ENCODE data around the gene FBXL17. TPM values are rescaled to one million over a fixed set of nuclear protein-coding genes. Genes with fewer than 3 reads are reported as not detected.

The FBXL17 gene
- total and polyA plus RNA-seq, 2 of the 4 experiments (the other 2 are of a cell fraction) = 3.9 to 8.1 TPM

- Histone ChIP-seq H3K9me3 (ENCODE audit: control insufficient read depth, insufficient read depth, low read length) (no peaks in the 10 kb centered on the region), H4K91ac (ENCODE audit: insufficient read depth, low read depth, low read length) (no peak overlapping the region), H2BK5ac (ENCODE audit: low read depth, low read length, poor library complexity, severe bottlenecking) (no peak overlapping the region), H3K56ac (ENCODE audit: extremely low read depth, insufficient read depth, low read length) (no peak overlapping the region), H4K8ac (ENCODE audit: low read depth in 2 of 2, low read length in 2 of 2) (no peak overlapping the region), H3K36me3 (ENCODE audit: control insufficient read depth, insufficient read depth, low read length) (no peaks in the 10 kb centered on the region), H3K9ac (ENCODE audit: low read depth, low read length) (no peak overlapping the region), H2BK20ac (ENCODE audit: low read depth, low read length) (no peak overlapping the region), H3K9me1 (ENCODE audit: insufficient read depth, low read length) (0 out of 2 replicates have a peak, but pooled peaks cover 2% of the 10 kb centered on the region), H2BK120ac (ENCODE audit: low read depth, low read length) (no peak overlapping the region), H3K4me3 (ENCODE audit: insufficient read depth, low read depth, low read length) (no peak overlapping the region), H3K14ac (replicated peaks; ENCODE audit: low read depth, low read length) (no peak overlapping the region), H4K20me1 (ENCODE audit: insufficient read depth, low read length) (no peaks in the 10 kb centered on the region), H2BK15ac (ENCODE audit: low read depth, low read length) (no peak overlapping the region), H2AK5ac (ENCODE audit: low read depth, low read length) (no peak overlapping the region), H2AK9ac (replicated peaks; ENCODE audit: low read depth, low read length, poor library complexity) (no peak overlapping the region), H3K18ac (ENCODE audit: low read depth, low read length) (no peak overlapping the region), H3K27me3 (ENCODE audit: control insufficient read depth, insufficient read depth, low read length) (no peaks in the 10 kb centered on the region), H3K23ac (ENCODE audit: low read depth, low read length) (no peak overlapping the region), H4K5ac (ENCODE audit: low read depth, low read length) (no peak overlapping the region), H3K4me2 (ENCODE audit: low read depth, low read length) (no peak overlapping the region), H3K79me1 (ENCODE audit: low read depth in 1 of 2, low read length in 2 of 2) (no peaks in the 10 kb centered on the region), H2AFZ (replicated peaks; ENCODE audit: low read length, poor library complexity) (no peak overlapping the region), H3K27ac (ENCODE audit: insufficient read depth, low read length) (no peak overlapping the region), H3K4ac (ENCODE audit: low read depth, low read length) (no peak overlapping the region), H3K4me1 (ENCODE audit: control insufficient read depth, insufficient read depth, low read length) (peaks cover 3% of the 10 kb centered on the region; the same call in 1 of the 2 replicates)
- BruUV-seq (replicated peaks) = no TSS peak
- in situ Hi-C loops (cut with MboI; ENCODE audit: low sequenced_read_pairs) = no loop called here
- no peak for ATAC-seq (ENCODE audit: low read depth)
- dilution Hi-C loops (cut with HindIII; ENCODE audit: low sequenced_read_pairs, unreplicated experiment) = no loop called here
- DNase-seq = no peak
- no CpG with 5 or more reads among the region's 1 CpG for WGBS, 2 experiments (ENCODE audit: extremely low coverage in 2 of 2, insufficient read length in 1 of 2)
- intact Hi-C loops (cut with micrococcal nuclease) = no loop called here
- CTCF ChIA-PET = interaction anchor here (0.5 kb wide), 1 partner anchor 217 kb away, joined by 5 read pairs; no protein-coding TSS in a partner anchor
- POLR2A ChIA-PET (ENCODE audit: unreplicated experiment) = no interaction called here
- TF ChIP-seq BHLHE40 (IDR thresholded peaks at IDR 0.05; ENCODE audit: low read depth, low read length) (no peak), RCOR1 (IDR thresholded peaks at IDR 0.05; ENCODE audit: insufficient replicate concordance, low read length) (no peak), CHD1 (IDR thresholded peaks at IDR 0.05; ENCODE audit: low read depth, low read length) (no peak), MXI1 (IDR thresholded peaks at IDR 0.05; ENCODE audit: borderline replicate concordance, low read depth, low read length) (no peak), NFE2L2 (IDR thresholded peaks at IDR 0.05; ENCODE audit: low read depth, low read length) (no peak), RFX5 (IDR thresholded peaks at IDR 0.05; ENCODE audit: low read depth, low read length) (no peak), CEBPB (IDR thresholded peaks at IDR 0.05; ENCODE audit: low read depth, low read length) (no peak), ELK1 (IDR thresholded peaks at IDR 0.05; ENCODE audit: borderline replicate concordance, low read depth, low read length) (no peak), USF2 (IDR thresholded peaks at IDR 0.05; ENCODE audit: low read depth, low read length) (no peak), POLR2A (IDR thresholded peaks at IDR 0.05; ENCODE audit: low read depth, low read length) (no peak), CTCF (conservative IDR thresholded peaks at IDR 0.05; ENCODE audit: low read depth, low read length) (no peak)
Measured at GRCh38 chr5:107964722-107965121, 417.2 kb downstream of the FBXL17 start.

Data from IMR-90 (cell line).